Motor neuron (in vitro differentiated cells): Measurements from ENCODE around the gene EDIL3. TPM values are rescaled to one million over a fixed set of nuclear protein-coding genes. Genes with fewer than 3 reads are reported as not detected.

Experiments used
- ATAC-seq, 8 experiments: fragments of 200-7000 bp; cut with Tn5 transposase; replicated peaks in 6 of 8; 2 replicates each; pipeline ENCODE4 v1.8.0; 2021; ENCODE audit warnings: mild to moderate bottlenecking in 8 of 8, moderate library complexity in 8 of 8
- H3K27ac ChIP-seq, 2 donors: fragments of 250-450 bp; sonication (Bioruptor Pico); 2 replicates each; pipeline ENCODE4 v1.9.0; 2021; ENCODE audit warnings: antibody characterized with exemption in 2 of 2, mild to moderate bottlenecking in 2 of 2, moderate library complexity in 1 of 2
- H3K4me1 ChIP-seq, 2 donors: fragments of 250-450 bp; sonication (Bioruptor Pico); replicated peaks in 1 of 2; 2 replicates each; pipeline ENCODE4 v1.6.1; 2021; ENCODE audit warnings: antibody characterized with exemption in 2 of 2, mild to moderate bottlenecking in 2 of 2, moderate library complexity in 1 of 2
- H3K4me3 ChIP-seq, 5 donors: fragments of 250-450 bp; sonication (Bioruptor Pico); 2 replicates each; pipeline ENCODE4 v1.9.0; 2021; ENCODE audit warnings: antibody characterized with exemption in 5 of 5, mild to moderate bottlenecking in 5 of 5, moderate library complexity in 4 of 5
- WGBS, 10 experiments: fragments of 450-650 bp; shearing (Covaris generic); methylation state at CpG; one replicate each; pipeline ENCODE4 v1.0.0; 2022; 5-methylcytosine and 5-hydroxymethylcytosine counted together
- in situ Hi-C, 9 experiments: fragments of 400-800 bp; cut with MboI; loops; one replicate each; pipeline ENCODE4 v1.15.0; 2021; ENCODE audit warnings: low sequenced_read_pairs in 9 of 9, low pct_unique_long_range_greater_than_20kb in 2 of 9; ENCODE audit not compliant: unreplicated experiment in 9 of 9
- total RNA-seq, 8 experiments: library from RNA; unstranded; fragments of 300-600 nt; gene quantifications; 2 replicates each; pipeline versions ENCODE4 v1.2.3 to v1.2.4, GENCODE V29; 2022

The EDIL3 gene
- total RNA-seq, 8 experiments from 2014 or later: 1.4 to 123 (median 47.1) TPM

DNA sequence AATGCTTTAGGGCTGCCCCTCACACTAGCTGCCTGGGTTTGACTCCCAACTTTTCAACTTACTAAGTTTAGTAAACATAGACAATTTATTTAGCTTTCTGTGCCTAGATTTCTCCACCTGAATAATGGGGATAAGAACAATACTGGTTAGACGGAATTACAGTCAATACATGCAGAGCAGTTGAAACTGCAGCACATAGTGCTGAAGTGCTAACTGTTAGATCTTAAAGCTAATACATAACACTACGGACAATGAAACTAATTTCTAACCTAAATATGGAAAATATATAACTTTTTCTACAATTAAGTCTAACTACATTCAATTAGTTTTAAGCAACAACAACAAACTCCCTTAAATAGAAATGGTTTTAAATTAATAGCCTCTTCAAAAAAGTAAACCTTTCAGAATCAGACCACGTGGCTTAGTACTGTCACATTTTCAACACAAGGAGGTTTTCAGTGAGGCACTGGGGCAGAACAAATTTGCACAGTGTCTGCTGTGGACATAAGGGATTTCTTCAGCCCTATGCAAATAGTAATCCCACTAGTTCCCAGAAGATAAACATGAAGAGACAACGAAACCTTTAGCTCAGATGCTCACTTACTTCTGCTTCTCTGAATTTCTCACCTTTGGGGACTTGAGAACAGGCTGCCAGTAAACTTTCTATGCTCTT, 293.4 kb downstream of the EDIL3 start:
- WGBS, 10 experiments: 20 to 79% (median 57%) methylated on average over 1 to 4 of the region's 4 CpGs
- H3K4me1 ChIP-seq: no peaks in the 10 kb centered on the region
- ATAC-seq: peak in 5 of 8 experiments; percentile 54 to 99 (median 74)
- H3K4me3 ChIP-seq: no peak overlapping the region
- in situ Hi-C loops: no loop called here
- H3K27ac ChIP-seq: no peak overlapping the region

DNA sequence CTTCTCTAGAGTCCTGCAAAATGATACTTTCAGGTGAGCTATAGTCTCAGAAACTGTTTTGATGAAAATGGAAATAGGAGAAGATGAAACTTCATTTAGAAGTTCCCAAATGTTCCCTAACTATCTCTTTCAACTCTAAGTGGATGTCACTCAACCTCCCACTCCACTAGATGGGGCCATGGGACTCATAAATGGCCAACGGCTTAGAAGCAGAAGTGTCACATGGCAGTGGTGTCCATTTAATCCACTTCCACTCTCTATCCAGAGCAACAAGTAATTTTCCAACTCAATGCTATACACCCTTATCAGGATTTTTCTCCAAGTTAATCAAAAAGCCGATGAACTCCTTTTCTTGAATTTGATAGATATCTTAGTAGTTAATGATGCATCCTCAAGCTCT, 295.7 kb downstream of the EDIL3 start:
- in situ Hi-C loops: no loop called here
- Histone ChIP-seq H3K4me3 (no peak overlapping the region), H3K4me1 (no peaks in the 10 kb centered on the region), H3K27ac (no peak overlapping the region)
- 0 to 100% (median 72%) methylated on average over 1 to 2 of the region's 2 CpGs; no CpG with 5 or more reads in 1 of the 10 experiments for WGBS, 10 experiments
- ATAC-seq: peak in 3 of 8 experiments; percentile 58 to 84 (median 67)

DNA sequence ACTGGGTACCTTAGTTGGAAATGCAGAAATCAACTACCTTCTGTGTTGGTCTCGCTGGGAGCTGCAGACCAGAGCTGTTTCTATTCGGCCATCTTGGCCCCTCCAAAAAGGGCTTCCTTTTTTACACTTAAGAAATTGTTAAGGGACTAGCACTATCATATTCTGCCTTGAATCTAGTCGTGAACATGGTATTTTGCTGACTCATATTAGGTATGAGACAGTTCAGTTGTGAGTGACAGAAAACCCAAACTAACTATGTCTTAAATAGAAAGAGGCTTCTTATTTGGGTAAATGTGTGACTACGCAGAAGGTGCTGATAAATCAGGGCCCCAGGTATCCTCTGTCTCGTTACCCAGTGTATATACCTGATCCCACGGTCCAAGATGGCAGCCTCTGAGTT, 298.2 kb downstream of the EDIL3 start:
- no peak for ATAC-seq
- 50 to 100% (median 96%) methylated on average over 1 to 6 of the region's 6 CpGs; no CpG with 5 or more reads in 1 of the 10 experiments for WGBS, 10 experiments
- in situ Hi-C loops: no loop called here
- Histone ChIP-seq H3K4me1 (no peaks in the 10 kb centered on the region), H3K4me3 (no peak overlapping the region), H3K27ac (no peak overlapping the region)

DNA sequence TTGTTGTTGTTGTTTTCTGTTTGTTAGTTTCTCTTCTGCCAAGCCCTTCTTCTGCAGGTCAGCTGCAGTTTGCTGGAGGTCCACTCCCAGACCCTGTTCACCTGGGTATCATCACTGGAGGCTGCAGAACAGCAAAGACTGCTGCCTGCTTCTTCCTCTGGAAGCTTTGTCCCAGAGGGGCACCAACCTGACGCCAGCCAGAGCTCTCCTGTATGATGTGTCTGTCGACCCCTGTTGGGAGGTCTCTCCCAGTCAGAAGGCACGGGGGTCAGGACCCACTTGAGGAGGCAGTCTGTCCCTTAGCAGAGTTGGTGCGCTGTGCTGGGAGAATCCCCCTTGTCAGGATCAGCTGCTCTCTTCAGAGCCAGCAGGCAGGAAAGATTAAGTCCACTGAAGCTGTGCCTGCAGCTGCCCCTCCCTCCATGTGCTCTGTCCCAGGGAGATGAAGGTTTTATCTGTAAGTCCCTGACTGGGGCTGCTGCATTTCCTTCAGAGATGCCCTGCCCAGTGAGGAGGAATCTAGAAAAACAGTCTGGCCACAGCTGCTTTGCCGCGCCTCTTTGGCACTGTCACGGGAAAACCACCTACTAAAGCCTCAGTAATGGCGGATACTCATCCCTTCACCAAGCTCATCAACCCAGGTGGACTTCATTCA, 299.2 kb downstream of the EDIL3 start:
- H3K4me3 ChIP-seq: no peak overlapping the region
- WGBS, 10 experiments: 30 to 100% (median 91%) methylated on average over 2 to 6 of the region's 8 CpGs; no CpG with 5 or more reads in 7 of the 10 experiments
- in situ Hi-C loops: no loop called here
- no peaks in the 10 kb centered on the region for H3K4me1 ChIP-seq
- ATAC-seq: no peak
- no peak overlapping the region for H3K27ac ChIP-seq

DNA sequence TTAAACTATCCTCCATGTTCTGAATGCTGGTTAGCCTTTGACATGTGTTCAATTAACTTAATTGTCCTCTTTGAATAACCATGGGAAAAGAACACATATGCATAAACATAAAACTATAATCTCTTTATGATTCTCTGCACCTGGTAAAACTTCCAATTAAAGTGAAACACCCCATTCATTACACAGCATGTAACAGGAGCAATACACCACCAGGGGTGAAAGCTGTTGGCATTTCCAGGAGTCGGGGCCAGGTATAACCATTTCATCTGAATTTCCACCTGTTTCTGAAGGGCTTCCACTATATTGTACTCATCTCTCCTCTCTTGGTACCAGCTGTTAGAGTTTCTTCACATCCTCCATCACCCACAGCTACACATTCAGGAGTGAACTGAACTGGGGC, 303.8 kb downstream of the EDIL3 start:
- in situ Hi-C loops: no loop called here
- no peak overlapping the region for H3K4me3 ChIP-seq
- H3K27ac ChIP-seq: no peak overlapping the region
- peak in 1 of 8 experiments; percentile 37 for ATAC-seq
- 0 to 100% (median 80%) methylated on average over 1 of the region's 1 CpG; no CpG with 5 or more reads in 7 of the 10 experiments for WGBS, 10 experiments
- no peaks in the 10 kb centered on the region for H3K4me1 ChIP-seq

DNA sequence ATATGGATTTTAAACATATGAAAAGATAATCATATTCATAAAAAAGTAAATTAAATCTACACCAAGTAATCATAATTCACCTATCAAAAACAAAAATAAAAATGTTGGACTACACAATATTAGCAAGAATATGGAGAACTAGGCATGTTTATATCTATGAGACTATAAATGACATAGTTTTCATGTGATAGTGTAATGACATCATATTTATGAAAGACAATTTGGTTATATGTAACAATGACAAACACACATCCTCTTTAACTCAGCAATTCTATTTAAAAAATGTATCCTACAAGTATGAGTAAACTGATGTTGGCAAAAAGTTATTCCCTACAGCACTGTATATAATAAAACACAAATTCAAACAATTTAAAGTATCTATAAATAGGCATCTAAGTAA, 312.3 kb downstream of the EDIL3 start:
- Histone ChIP-seq H3K4me1 (no peaks in the 10 kb centered on the region), H3K4me3 (no peak overlapping the region), H3K27ac (no peak overlapping the region)
- in situ Hi-C loops: no loop called here
- ATAC-seq: no peak

DNA sequence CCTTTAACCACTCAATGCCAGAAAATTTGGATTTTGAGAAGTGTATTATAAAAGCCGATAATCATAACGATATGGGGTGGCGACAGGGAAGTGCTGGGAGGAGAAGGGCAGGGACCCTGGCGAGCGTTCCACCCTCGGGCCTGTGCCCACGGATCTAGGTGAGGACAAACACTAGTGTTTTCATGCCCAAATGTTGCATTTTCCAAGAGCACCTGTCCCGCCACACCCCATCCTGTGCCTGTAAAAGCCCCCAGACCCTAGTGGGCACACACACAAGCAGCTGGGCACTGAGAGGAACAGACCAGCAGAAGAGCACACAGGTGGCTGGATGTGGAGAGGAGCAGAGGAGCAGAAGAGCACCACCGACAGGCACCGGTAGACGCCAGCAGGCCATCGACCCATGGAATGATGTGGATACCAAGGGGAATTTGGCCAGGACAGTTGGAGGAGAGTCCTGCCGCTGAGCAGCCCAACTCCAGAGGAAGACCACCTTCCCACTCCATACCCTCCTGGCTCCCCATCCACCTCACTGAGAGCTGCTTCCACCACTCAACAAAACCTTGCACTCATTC, 315.0 kb downstream of the EDIL3 start:
- ATAC-seq: no peak
- in situ Hi-C loops: no loop called here
- Histone ChIP-seq H3K4me1 (no peaks in the 10 kb centered on the region), H3K4me3 (no peak overlapping the region), H3K27ac (no peak overlapping the region)
- WGBS, 10 experiments: 32 to 100% (median 91%) methylated on average over 3 to 10 of the region's 13 CpGs; no CpG with 5 or more reads in 2 of the 10 experiments

DNA sequence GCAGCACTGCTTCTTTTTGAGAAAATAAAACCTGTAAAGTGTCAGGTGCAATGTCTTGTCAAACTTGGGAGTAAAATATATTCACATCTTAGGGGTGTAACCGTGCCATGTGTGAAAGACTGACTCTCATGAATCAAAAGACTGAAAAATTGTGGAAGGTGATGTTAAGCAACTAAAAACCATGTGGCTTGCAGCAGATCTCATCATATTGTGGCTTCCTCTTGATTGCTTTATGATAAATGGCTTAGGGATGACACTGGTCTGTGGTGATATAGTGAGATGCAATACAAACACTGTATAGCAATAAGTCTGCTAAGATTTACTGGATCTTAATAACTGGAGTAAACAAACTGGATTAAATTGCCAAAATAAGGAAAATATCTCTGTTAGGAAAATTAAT, 321.6 kb downstream of the EDIL3 start:
- Histone ChIP-seq H3K4me3 (no peak overlapping the region), H3K4me1 (peaks cover 0 to 19% of the 10 kb centered on the region in 2 donors), H3K27ac (no peak overlapping the region)
- WGBS, 10 experiments: 0 to 71% (median 50%) methylated on average over 1 of the region's 1 CpG; no CpG with 5 or more reads in 3 of the 10 experiments
- ATAC-seq: peak in 5 of 8 experiments; percentile 94 to 100 (median 98)
- in situ Hi-C loops: no loop called here

DNA sequence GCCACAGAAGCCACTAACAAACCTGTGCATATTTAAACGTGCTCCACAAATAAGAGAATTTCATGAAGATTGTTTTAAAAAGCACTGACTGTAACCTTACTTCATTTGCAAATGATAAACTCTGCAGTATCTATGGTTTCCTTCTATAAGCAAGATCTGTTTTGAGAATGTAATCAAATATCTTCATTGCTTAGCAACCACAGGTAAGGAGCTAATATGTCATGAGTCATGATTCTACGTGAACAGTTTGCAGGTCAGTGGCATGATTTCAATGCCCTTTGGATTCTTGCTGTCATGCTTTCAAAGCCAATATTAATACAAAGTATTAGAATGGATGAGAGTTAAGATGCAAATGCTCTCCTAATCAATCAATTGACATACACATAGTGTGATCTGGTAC, 325.0 kb downstream of the EDIL3 start:
- peaks cover 0 to 19% of the 10 kb centered on the region in 2 donors for H3K4me1 ChIP-seq
- H3K4me3 ChIP-seq: no peak overlapping the region
- ATAC-seq: no peak
- in situ Hi-C loops: no loop called here
- no peak overlapping the region for H3K27ac ChIP-seq
- WGBS, 10 experiments: 6 to 100% (median 67%) methylated on average over 1 to 2 of the region's 2 CpGs; no CpG with 5 or more reads in 1 of the 10 experiments

DNA sequence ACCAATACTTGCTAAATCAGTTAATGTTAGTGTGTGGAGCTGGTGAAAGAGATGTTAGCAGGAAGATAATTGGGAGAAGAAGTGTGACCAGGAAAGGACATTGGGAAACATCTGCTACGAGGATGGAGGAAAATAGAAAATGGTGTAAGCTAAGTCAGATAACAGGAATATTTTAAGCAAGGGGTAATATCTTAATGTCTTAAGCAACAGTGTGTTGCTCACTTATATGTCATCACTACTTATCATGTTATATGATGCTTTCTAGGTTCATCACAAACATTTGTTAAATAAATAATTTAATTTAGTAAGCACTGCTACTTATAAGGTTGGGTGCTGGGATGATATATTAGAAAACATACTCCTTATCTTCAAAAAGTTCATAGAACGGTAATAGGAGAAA, 326.1 kb downstream of the EDIL3 start:
- no peak overlapping the region for H3K27ac ChIP-seq
- no peak for ATAC-seq
- in situ Hi-C loops: no loop called here

DNA sequence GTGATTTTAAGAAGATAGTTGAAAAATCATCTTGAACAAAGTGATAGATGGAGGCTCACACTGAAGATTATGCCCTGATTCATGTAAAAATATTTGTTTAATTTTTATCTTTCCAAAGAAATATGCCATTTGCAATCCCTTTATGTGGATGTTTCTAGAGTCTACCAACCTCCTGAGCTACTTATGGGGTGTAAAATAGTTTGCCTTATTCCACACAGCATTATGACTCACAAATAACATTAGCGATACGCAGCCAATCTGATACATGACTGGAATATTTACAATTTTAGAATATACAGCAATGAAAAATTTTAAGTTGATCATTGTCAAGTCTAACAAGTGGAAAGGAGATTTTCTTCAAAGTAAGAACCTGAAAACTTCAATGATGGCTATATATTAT, 327.5 kb downstream of the EDIL3 start:
- no peak for ATAC-seq
- H3K4me3 ChIP-seq: no peak overlapping the region
- no peak overlapping the region for H3K27ac ChIP-seq
- H3K4me1 ChIP-seq: peaks cover 0 to 3% of the 10 kb centered on the region in 2 donors
- in situ Hi-C loops: no loop called here
- 41 to 100% (median 89%) methylated on average over 2 of the region's 2 CpGs; no CpG with 5 or more reads in 2 of the 10 experiments for WGBS, 10 experiments

More for the DNA sequence above, 326.1 kb downstream of the EDIL3 start:
- H3K4me3 ChIP-seq: no peak overlapping the region
- H3K4me1 ChIP-seq: peaks cover 0 to 16% of the 10 kb centered on the region in 2 donors
- 40 to 100% (median 91%) methylated on average over 1 to 2 of the region's 2 CpGs for WGBS, 10 experiments

DNA sequence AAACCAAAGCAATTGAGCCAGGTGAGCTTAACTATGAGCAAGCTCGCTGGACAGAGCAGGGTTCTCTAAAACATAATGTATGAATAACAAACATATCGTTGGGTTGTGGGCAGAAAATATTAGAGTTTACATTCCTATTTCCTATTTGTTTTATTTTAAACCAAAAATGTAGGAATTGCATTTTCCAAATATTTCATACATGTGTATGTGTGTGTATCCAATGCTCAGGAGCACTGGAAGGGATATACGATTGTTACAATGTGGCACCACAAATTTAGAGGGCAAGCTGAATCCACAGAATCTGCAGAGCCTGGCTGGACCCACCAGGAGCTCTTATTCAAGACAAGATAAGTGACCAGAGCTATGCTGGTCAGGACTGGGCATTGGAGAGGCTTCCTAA, 338.7 kb downstream of the EDIL3 start:
- 8 to 100% (median 91%) methylated on average over 1 to 2 of the region's 3 CpGs; no CpG with 5 or more reads in 3 of the 10 experiments for WGBS, 10 experiments
- in situ Hi-C loops: no loop called here
- ATAC-seq: no peak
- no peak overlapping the region for H3K27ac ChIP-seq
- H3K4me3 ChIP-seq: no peak overlapping the region
- H3K4me1 ChIP-seq: no peaks in the 10 kb centered on the region

DNA sequence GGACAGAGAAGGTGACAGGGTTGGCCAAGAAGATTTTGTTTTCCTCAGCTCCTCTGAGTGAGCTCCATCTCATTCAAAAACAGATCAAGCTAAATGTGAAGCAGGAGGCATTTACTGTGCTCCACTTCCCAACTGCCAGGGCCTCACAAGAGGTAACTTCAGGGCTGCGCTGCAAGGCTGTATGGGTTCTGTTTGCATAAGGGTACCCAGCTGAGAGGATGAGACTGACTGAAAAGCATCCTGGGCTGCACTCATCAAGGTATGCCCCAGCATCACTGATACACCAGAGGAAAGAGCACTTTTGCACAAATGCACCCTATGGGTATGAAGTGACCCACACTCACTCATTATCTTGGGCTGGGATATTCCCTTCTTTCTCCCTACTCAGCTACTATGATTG, 347.8 kb downstream of the EDIL3 start:
- 86 to 100% (median 100%) methylated on average over 1 of the region's 1 CpG; no CpG with 5 or more reads in 6 of the 10 experiments for WGBS, 10 experiments
- in situ Hi-C loops: no loop called here
- Histone ChIP-seq H3K27ac (no peak overlapping the region), H3K4me1 (no peaks in the 10 kb centered on the region), H3K4me3 (no peak overlapping the region)
- ATAC-seq: no peak
